Measurements from ENCODE around the gene MYH14.
"Not testable (repeated sequence)": the region's sequence is repeated elsewhere in the genome, so short reads cannot be mapped to it uniquely, and the experiment has no call there.

DNA sequence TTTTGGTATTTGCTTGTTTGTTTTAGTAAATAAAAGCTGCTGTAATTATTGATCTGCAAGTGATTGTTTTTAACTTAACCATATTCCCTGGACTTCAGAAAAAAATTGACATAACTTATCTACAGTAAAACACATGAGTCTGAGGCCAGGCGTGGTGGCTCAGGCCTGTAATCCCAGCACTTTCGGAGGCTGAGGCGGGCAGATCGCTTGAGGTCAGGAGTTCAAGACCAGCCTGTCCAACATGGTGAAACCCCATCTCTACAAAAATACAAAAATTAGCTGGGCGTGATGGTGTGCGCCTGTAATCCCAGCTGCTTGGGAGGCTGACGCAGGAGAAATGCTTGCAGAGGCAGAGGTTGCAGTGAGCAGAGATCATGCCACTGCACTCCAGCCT lies 150.1 kb downstream of the MYH14 start:
- not testable (repeated sequence) for TF ChIP-seq POLR2A (IDR thresholded peaks at IDR 0.05; ENCODE audit: low read depth, low read length); CEBPB (IDR thresholded peaks at IDR 0.05; ENCODE audit: low read depth, low read length); MXI1 (IDR thresholded peaks at IDR 0.05; ENCODE audit: borderline replicate concordance, low read depth, low read length); CTCF (conservative IDR thresholded peaks at IDR 0.05; ENCODE audit: low read depth, low read length); CHD1 (IDR thresholded peaks at IDR 0.05; ENCODE audit: low read depth, low read length); MAZ (IDR thresholded peaks at IDR 0.05; ENCODE audit: borderline replicate concordance, low read depth, low read length); RFX5 (IDR thresholded peaks at IDR 0.05; ENCODE audit: low read depth, low read length); BHLHE40 (IDR thresholded peaks at IDR 0.05; ENCODE audit: low read depth, low read length); RAD21 (IDR thresholded peaks at IDR 0.05; ENCODE audit: low read length); SMC3 (IDR thresholded peaks at IDR 0.05; ENCODE audit: low read depth, low read length); ELK1 (IDR thresholded peaks at IDR 0.05; ENCODE audit: borderline replicate concordance, low read depth, low read length); RCOR1 (IDR thresholded peaks at IDR 0.05; ENCODE audit: insufficient replicate concordance, low read length)
- TF ChIP-seq, protein P1, sequence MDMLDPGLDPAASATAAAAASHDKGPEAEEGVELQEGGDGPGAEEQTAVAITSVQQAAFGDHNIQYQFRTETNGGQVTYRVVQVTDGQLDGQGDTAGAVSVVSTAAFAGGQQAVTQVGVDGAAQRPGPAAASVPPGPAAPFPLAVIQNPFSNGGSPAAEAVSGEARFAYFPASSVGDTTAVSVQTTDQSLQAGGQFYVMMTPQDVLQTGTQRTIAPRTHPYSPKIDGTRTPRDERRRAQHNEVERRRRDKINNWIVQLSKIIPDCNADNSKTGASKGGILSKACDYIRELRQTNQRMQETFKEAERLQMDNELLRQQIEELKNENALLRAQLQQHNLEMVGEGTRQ (IDR thresholded peaks at IDR 0.05; ENCODE audit: low read depth, low read length): not testable (repeated sequence)

Measured in IMR-90 (cell line).